VCaP (cell line): Measurements from ENCODE around the gene GMFB.
"Not testable (repeated sequence)": the region's sequence is repeated elsewhere in the genome, so short reads cannot be mapped to it uniquely, and the experiment has no call there.

ENCODE experiments used
- H3K27ac ChIP-seq: fragments of 450-650 bp; 2 replicates; pipeline ENCODE4 v1.5.1; 2017
- TF ChIP-seq, protein P1 (sequence below): fragments of 450-650 bp; conservative IDR thresholded peaks from 2 replicates; pipeline ENCODE4 v1.5.1; 2017; ENCODE audit warnings: mild to moderate bottlenecking, moderate library complexity

GMFB gene

DNA sequence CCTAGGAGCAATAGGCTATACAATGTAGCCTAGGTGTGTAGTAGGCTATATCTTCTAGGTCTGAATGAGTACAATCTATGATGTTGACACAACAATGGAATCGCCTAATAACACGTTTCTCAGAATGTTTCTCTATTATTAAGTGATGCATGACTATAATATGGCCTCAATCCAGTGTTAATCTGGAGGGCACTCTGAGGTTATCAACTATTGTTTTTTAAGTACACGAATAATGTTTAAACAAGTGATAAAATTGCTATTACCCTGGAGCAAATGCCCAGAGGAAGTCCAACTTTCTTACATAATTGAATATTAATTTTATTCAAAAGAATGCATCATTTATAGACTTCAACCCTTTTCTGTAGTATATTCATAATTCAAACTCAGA is 31.2 kb downstream of the GMFB start:
- TF ChIP-seq, protein P1, sequence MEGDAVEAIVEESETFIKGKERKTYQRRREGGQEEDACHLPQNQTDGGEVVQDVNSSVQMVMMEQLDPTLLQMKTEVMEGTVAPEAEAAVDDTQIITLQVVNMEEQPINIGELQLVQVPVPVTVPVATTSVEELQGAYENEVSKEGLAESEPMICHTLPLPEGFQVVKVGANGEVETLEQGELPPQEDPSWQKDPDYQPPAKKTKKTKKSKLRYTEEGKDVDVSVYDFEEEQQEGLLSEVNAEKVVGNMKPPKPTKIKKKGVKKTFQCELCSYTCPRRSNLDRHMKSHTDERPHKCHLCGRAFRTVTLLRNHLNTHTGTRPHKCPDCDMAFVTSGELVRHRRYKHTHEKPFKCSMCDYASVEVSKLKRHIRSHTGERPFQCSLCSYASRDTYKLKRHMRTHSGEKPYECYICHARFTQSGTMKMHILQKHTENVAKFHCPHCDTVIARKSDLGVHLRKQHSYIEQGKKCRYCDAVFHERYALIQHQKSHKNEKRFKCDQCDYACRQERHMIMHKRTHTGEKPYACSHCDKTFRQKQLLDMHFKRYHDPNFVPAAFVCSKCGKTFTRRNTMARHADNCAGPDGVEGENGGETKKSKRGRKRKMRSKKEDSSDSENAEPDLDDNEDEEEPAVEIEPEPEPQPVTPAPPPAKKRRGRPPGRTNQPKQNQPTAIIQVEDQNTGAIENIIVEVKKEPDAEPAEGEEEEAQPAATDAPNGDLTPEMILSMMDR, result no peak
- no peak overlapping the region for H3K27ac ChIP-seq

DNA sequence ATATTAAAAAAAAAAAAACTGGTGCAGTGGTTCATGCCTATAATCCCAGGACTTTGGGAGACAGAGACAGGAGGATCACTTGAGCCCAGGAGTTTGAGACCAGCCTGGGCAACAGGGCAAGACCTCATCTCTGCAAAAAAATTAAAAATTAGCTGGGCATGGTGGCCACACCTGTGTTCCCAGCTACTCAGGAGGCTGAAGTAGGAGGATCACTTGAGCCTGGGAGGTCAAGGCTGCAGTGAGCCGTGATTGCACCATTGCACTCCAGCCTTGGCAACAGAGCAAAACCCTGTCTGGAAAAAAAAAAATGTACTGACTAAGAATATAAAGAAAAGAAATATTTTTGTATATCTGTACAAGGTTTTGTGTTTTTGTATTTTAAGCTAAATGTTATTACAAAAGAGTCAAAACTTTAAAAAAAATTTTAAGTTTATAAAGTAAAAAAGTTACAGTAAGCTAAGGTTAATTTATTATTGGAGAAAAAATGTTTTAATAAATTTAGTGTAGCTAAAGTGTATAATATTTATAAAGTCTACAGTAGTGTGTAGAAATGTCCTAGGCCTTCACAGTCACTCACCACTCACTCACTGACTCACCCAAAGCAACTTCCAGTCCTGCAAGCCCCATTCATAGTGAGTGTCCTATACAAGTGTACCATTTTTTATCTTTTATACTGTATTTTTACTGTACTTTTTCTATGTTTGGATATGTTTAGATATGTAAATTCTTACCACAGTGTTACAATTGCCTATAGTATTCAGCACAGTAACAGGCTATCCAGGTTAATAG is 31.8 kb downstream of the GMFB start:
- not testable (repeated sequence) for H3K27ac ChIP-seq

DNA sequence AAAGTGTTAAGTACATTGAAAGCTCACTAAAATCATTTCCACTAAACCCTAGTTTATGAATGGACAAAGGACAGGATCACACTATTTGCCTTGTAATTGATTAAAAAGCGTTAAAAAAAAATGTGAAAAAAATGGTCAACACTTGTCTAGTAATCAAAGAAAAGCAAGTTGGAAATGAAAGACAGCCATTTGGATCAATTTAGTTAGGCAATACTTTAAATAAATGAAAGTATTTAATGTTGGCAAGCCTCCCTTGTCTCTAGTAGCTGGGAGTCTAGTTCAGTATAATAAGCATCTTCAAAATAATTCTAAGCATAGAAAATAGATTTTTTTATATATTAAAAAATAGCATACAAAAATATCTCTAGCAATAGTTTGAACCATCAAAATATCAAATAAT is 33.4 kb downstream of the GMFB start:
- TF ChIP-seq, protein P1, result no peak
- no peak overlapping the region for H3K27ac ChIP-seq

DNA sequence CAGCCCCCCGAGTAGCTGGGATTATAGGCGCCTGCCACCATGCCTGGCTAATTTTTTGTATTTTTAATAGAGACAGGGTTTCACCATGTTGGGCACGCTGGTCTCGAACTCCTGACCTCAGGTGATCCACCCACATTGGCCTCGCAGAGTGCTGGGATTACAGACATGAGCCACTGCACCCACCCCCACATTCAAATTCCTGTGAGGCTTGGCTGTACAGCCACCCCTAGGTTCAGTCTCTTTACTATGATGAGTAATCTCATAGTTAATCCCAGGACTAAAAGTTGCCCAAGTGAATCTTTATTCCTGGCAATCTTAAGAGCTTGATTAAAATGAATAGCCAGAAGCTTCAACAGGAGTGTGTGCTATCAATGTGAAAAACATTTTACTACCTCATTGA is 34.8 kb downstream of the GMFB start:
- not testable (repeated sequence) for H3K27ac ChIP-seq

DNA sequence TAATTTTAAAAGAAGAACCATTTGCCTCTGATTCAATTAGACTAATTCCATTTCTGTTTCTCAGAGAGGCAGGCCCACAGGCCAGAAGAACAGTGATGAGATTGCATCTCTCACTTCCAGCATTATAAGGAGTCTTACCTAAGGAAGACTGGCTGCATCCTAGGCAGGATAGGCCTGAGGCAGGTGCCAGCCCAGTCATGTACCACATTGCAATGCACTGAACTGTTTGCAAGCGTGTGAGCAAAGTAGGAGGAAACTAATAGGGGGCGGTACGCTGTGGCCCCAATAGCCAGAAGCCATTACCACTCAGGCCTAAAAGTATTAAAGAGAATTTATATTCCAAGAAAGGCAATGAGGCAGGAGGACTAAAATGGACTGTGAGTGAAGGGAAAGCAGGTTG is 35.5 kb downstream of the GMFB start:
- no peak overlapping the region for H3K27ac ChIP-seq
- TF ChIP-seq, protein P1, result no peak

DNA sequence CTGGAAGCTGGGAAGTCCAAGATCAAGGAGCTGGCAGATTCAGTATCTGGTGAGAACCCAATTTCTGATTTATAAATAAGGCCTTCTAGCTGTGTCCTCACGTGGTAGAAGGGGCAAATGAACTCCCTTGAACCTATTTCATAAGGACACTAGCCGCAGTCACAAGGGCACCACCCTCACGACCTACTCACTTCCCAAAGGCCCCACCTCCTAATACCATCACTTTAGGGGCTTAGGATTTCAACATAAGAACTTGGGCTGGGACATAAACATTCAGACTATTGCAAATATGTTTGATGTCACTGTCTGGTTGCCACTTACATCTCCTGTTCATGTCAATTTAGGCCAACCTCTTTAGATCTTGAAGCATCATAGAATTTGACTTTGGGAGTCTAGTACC is 36.8 kb downstream of the GMFB start:
- no peak overlapping the region for H3K27ac ChIP-seq
- TF ChIP-seq, protein P1, result no peak

DNA sequence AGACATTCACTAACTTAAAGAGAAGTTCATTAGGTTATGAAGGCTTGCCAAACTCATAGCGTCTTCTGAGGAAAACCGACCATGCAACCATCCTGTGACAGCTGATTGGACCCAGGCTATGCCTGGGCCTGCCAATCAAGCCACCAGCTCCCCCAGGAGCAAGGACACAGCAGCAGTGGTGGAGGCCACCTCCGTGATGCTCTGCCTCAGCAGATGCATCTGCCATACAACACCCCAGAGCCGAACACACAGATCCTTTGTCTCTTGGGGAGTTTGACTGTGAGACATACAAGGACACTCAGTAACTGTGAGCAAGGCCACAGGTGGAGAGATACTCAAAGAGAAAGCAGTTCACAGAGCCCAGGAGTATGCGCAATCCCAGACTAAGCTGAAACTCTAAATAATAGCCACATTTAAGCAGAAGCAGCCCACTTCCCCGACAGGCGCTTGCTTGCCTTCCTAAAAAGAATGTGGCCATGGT is 37.6 kb downstream of the GMFB start:
- TF ChIP-seq, protein P1, result no peak
- H3K27ac ChIP-seq, result no peak overlapping the region

DNA sequence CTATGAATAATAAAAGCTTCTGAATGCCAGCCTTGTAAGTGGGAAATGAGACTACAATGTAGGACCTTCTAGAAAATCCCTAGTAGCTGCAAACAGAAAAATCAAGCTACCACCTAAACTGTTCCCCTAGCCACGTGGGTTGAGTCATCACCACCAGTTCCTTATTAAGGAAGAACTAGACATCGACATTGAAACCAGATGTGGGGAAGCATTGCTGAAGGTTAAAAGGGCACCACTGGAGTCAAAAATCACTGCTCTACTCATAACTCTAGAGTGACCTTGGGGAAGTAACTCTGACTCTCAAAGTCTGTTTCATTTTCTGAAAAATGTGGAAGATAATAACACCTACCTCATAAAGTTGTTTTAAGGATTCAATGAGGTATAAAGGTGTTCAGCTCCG is 38.2 kb downstream of the GMFB start:
- TF ChIP-seq, protein P1, result no peak
- H3K27ac ChIP-seq, result no peak overlapping the region

DNA sequence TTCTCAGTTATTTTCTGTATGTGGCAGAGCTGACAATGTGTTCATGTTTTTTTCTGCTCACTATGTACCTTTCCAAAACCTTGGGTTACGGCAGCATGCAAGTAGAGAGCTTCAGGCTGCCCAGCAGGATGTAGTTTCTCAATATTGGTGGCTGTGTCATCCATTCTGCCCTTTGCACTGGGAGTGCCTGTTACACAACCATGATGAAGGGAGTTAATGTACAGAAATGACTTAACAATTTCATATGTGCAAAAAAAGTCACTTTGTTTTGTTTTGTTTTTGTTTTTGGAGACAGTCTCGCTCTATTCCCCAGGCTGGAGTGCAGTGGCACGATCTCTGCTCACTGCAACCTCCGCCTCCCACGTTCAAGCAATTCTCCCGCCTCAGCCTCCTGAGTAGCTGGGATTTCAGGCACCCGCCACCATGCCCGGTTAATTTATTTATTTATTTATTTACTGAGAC is 41.5 kb downstream of the GMFB start:
- TF ChIP-seq, protein P1, result no peak
- H3K27ac ChIP-seq, result peak overlapping the region; percentile 56
